SKM-1 treated with dmso at 0.1 percent for 144 hours (cell line): ENCODE results near the gene TXNIP.

Experiments used
- DNase-seq: peaks from one replicate; lab custom pipeline; 2025; ENCODE audit not compliant: unreplicated experiment; lab: John Stamatoyannopoulos, UW

Gene TXNIP

DNA sequence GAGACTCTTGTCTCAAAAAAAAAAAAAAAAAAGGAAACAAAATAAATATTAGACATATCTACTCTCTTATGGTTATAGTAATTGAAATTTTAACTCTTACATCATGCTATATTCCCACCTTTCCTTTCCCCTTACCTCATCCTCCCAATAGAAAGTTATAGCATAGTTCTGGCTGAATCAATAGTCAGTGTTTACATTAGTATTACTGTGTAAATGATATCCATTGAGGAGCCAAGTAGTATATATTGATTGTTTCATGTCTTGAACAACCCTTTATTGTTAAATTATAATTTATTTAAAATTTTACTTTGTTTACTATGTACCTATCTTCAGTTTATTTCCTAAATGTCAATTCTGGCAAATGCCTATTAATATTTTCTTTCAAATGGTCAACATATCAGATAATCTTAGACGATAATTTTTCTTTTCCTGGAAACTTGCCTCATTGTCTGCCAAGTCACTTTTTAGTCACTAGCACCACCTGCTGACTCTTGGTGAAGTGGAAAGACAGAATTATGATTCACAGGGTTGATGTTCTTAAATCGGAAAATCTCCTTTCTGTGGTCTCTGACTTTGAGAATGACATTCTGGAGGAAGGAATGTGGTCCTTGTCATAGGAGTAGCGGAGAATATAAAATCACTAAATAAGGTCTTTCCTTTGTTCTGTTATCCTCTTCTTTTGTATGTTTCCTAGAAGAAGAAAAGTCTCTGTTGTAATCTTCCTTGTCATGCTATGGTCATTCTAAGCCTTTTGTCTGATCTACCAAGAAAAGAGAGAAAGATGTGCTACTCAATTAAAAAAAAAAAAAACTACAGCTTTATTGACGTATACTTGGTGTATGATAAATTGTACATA is 16.6 kb upstream of the TXNIP start:
- DNase-seq = peak; percentile 85

DNA sequence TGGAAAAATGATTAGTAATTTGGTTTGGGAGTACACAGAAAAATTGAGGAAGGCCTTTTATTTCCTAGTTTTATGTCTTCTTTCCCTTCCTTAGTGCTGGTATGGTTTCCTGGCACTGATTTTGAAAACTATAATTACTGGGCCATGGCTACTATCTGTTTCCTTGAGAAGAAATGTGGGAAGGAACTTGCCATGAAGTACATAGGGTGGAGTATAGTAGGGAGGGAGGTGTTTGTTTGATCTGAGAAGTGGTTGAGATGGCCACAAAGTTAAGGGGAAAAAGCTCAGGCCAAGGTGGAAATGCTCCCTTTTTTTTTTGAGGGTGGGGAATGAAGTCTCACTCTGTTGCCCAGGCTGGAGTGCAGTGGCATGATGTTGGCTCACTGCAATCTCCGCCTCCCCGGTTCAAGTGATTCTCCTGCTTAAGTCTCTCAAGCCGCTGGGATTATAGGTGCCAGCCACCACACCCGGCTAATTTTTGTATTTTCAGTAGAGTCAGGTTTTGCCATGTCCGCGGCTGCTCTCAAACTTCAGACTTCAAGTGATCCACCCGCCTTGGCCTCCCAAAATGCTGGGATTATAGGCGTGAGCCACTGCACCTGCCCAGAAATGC is 13.9 kb upstream of the TXNIP start:
- no peak for DNase-seq

DNA sequence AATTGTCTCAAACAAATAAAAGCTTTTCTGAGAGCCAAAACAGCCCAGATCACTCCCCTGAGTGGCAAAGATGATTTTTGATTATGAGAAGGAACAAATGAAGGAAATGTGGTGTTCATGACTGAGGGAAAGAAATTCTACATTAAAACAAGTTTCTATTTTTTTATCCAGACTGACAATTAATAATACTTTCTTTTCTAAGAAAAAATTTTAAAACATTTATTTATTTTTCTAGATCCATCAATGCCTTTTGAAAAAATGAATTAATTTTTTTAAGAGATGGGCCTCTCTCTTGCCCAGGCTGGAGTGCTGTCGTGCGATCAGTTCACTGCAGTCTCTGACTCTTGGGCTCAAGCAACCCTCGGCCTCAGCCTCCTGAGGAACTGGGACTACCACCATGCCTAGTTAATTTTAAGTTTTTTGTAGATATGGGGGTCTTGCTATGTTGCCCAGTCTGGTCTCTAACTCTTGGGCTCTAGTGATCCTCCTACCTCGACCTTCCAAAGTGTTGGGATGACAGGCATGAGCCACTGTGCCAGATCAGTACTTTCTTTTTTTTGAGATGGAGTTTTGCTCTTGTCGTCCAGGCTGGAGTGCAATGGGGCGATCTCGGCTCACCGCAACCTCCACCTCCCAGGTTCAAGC is 11.2 kb upstream of the TXNIP start:
- DNase-seq = no peak

DNA sequence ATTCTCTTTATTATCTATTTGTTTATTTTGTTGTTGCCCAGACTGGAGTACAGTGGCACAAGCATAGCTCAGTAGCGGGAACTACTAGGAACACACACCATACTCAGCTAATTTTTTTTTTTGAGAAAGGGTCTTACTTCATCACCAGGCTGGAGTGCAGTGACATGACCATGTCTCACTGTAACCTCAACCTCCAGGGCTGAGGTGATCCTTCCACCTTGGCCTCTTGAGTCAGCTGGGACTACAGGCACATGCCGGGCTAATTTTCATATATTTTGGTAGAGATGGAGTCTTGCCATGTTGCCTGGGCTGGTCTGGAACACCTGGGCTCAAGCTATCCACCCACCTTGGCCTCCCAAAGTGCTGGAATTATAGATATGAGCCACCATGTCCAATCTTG is 5.3 kb upstream of the TXNIP start:
- DNase-seq = no peak

DNA sequence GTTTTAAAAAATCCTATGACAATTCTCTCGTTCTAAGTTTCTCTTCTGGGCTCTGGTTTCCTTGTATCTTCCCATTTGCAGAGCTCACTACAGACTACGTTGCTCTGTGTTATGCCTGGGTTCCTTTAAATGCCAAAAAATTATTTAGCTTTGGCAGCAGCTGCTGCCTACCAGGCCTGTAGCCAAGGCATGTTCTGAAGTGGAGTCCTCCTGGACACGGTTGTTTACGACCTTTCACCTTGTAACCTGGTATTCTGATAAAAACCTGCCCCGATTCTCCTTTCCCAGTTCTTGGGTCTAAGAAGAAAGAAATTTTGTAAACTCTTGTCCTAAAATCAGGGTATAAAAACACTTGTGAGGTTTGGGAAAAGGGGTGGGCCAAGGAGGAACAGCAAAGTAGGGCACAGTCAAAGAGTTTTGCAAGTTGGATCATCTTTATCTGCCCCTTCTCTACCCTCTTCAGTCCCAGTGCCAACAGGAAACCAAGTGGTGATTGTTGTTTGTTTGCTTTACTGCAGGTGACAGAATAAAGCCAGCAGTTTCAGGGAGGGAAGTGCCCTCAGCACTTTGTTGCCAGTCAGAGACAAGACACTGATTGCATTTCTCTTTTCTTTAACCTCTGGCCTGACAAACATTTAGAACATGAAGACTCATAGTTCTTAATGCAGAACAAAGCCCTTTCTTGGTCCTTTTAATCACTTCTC is 3.1 kb upstream of the TXNIP start:
- DNase-seq = no peak

DNA sequence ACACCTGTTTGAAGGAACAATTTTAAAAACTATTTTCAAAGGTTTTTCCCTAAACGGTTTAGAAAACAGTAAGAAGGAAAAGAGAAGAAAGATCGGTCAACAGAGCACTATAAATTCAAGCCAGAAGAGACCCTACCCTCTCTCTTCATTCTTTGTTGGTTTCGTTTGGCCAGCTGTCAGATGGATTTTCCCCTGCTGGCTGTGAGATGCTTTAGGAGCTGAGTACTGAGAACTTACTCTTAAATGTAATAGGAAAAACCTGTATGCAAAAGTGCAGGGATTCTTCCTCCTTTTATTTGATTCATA is 1.3 kb upstream of the TXNIP start:
- no peak for DNase-seq

DNA sequence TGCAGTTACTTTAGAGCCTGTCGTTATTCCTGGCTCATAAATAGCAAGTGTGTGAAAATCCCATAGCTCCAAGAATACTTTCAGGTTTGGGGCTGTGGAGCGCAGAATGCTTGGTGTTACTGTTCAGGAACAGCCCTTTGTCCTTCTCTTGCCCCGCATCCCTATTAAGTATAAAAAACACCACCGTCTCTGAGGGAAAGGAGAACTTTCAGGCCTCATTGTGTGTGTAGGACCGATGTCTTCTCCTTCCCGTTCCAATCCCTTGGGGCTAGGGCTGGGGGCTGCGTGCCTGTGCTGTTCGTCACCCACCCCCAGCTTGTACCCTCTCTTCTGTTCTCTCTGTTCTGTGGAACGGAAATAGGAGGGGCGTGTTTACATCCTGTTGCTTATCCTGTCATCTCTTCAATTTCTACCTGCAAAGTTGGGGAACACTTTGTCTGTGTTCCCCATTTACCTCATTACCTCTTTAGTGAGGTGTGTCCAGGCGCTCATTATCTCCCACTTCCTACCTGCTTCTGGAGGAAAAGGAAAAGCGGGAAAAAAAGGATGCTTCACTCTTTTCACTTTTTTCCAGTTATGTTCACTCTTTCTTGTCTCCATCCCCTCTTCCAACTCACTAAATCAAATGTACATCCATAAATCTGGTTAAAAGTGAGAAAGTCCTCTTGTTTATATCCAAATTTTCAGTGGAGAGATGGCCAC is 788 bp upstream of the TXNIP start:
- DNase-seq = no peak

DNA sequence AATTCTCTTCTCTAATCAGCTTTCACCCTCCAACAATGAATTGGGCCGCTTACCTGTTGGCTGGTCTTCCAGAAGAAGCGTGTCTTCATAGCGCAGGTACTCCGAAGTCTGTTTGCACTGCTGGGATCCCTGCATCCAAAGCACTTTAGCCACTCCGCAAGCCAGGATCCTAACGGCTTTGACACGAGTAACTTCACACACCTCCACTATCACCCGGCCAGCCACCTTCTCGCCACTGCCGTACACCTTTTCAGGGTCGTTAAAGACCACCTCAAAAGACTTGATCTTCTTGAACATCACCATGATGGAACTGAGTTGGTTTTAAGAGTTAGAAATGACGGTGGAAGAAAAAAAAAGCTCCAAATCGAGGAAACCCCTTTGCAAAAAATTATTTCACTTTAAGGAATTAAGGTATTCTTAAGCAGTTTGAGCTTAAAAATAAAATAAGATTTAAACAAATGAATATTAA is 381 bp downstream of the TXNIP start:
- no peak for DNase-seq

DNA sequence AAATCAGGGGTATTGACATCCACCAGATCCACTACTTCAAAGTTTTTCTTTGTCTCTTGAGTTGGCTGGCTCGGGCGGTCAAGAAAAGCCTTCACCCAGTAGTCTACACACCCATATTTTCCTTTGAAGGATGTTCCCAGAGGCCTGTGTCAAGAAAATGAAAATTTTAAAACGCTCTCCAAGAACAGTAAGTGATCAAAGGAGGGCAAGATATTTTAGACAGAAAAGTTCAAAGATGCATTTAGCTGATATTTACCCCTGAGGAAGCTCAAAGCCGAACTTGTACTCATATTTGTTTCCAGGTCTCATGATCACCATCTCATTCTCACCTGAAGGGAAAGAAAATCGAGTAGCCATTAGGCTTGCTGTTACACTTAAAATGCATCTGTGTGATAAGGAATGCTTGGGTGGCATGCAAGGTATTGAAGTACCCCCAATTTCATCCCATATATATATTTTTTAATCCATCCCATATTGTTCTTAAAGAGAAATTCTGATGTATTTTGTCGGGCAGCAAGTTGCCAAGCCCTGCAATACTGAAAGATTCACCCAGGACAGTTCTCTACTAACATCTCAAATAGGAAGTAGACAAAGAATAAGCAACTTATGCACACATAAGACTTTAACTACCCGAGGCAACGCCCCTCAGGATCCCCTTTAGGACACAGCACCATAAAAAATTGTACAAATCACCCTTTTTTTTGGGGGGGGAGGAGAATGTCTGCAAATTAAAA is 1.1 kb downstream of the TXNIP start:
- no peak for DNase-seq

DNA sequence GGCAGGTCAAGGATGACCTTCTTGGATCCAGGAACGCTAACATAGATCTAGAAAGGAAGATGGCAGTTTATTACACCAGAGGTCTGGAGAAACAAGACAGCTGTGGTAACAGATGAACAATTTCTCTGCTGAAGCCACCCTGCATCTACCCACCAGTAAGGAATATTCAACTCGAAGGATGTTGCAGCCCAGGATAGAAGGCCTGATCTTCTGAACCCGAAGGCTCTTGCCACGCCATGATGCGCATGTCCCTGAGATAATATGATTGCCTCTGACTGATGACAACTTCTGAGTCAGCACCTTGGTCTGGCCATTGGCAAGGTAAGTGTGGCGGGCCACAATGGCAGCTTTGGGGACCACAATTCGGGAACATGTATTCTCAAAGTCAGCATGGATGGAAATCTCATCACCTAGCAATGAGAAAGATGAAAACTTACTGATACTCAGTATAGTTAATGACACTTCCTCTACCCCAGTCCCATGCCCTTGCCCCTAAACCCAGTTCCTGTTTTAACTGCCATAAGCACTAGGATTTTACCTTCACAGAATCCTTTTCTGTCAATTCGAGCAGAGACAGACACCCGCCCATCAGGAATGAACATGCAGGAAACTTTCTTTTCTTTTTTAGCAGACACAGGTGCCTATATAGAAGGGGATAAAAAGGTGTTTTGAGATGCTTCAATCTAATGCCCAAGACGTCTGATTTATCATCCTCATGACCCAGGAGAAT is 1.8 kb downstream of the TXNIP start:
- no peak for DNase-seq

DNA sequence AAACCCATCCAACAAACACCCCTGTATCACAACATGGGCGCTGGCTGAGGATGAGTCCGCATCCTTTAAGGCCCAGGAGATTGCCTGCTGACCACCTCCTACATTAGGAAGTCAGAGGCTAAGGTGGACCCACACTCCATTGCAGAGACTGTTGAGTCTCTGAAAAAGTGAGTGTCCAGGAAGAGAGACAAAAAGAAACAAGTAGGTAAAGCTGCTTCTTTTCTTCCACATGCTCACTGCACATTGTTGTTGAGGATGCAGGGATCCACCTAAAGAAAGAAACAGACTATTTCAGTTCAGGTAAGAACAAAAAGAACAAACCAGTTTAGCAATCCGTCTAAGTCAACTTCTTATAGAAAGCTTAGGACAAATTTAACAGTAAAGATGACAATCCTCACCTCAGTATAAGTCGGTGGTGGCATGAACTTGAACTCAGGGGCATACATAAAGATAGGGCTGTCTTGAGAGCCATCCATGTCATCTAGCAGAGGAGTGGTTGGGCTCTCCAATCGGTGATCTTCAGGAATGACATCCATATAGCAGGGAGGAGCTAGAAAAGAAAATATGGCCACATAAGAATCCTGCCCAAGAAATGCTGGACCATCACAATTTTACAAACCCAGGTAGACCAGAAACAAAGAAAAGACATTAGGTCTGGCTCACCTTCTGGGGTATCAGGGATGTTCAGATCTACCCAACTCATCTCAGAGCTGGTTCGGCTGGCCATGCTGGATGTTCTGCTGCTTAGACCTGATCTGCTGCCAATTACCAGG is 2.6 kb downstream of the TXNIP start:
- DNase-seq = no peak

DNA sequence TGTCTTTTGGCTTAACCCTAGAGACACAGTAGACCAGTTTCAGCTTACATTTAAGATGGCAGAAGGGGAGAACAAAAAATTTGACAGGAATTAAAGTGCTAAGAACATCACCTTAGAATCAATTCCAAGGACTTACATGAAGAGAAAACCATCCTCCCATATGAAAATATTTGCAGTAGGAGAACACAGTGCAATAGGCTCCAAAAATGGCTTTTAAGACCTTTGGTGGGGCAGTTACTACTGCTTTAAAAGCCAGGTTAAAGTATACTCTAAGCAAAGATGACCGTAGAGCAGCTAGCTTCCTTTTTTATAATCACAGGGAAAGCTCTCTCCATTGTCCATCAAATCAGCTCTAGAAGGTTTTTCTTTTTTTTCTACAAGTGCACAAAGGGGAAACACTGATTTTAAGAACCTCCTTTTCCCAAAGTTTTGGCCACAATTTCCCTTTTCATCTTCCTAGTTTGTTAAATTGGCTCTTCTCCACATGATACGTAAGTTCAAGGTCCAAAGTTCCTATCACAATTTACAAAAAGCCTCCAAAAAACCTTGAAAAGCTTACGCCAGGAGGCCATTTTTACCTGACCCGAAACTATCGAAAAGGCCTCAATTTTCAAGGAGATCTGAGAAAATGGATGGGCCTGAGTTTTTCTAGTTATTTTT is 3.3 kb downstream of the TXNIP start:
- no peak for DNase-seq

DNA sequence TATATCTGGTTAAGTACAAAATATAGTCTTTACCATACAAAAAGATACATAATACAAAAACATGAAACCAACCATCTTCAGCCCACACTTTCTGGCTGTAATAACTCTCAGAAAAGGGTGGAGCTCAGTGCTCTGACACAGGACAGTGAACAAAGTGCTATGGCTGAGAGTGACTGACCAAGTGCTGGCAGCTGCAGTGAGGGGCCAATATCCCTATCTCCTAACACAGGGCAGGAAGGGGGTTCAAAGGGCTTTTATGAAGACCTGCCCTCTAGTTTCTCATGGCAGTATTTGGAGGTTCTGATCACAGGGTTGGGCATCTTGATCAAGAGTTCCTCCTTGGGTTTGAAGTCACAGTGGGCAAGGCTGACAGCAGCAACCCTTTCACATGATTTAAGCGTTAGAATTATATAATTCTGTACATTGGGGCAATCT is 3.9 kb downstream of the TXNIP start:
- DNase-seq = no peak

DNA sequence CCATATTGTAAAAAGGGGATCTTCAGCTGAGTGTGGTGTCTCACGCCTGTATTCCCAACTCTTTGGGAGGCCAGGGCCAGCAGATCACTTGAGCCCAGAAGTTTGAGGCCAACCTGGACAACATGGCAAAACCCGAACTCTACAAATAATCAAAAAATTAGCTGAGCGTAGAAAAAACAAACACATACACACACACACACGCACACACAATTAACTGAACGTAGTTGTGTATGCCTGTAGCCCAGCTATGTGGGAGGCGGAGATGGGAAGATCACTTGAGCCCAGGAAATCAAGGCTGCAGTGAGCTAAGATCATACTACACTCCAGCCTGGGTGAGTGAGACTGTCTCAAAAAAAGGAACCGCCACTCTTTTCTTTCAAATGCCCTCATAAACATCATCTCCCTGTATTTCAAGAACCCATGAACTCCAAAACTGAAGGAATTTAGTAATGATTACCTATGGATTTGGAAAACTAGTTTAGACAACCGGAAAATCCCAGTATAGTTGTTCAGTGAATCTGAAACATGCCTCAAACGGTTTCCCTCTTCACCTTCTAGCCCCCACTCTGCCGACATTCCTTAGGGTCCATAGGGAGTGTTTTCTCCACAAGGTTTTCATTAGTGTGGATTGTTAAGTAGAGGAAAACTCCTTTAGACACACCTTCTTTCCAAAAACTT is 4.5 kb downstream of the TXNIP start:
- no peak for DNase-seq

DNA sequence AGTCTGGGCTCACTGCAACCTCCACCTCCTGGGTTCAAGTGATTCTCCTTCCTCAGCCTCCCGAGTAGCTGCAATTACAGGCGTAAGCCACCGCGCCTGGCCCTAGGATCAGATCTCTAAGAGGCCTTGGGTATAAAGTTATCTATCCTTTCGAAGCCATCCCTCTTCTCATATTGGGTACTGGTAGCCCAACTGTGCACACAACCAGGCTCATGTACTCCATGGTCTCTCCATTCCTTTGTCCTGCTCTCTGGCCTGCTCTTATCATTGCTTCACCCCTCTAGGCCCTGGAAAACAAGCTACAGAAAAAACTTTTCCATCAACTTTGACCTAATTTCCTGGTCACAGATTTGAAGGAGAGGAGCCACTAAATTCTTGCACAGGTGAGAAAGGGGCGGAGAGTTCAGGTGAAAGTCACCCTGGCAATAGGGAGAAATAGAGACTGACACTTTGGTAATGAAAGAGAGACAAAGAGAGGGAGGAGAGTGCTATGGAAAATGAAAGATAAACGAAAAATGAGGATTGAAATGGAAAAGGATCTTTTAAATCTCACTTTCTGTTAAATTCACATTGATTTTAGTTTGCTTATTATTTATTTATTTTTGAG is 6.0 kb downstream of the TXNIP start:
- no peak for DNase-seq

DNA sequence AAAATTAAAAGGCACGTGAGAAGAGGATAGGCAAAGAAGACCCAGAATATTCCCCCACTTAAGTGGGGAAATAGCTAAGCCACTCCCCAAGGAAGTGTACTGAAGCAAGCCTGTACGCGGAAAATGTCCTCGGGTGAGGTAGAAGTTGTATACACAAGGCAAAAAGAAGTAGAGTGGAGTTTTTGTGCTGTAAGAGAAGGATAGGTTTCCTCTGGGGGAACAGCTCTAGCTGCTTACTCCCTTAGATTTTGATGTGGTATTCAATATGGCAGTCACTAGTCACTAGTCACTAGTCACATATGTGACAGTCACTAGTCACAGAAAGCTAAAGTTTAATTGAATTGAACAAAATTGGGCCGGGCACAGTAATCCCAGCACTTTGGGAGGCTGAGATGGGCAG is 7.6 kb downstream of the TXNIP start:
- DNase-seq = no peak

DNA sequence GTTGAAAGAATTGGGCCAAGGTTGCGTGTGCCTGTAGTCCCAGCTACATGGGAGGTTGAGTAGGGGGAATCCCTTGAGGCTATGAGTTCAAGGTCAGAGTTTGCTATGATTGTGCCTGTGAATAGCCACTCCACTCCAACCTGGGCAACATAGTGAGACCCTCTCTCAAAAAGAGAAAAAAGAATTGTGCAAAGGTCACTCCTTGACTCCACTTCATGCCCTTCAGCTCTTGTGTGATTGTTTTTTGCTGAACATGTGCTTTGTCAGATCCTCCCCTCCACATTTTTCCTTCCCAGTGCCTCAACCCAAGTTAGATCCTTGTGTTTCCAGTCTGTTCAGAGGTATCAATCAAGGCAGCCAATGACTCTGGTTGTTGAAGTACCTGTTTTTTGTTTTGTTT is 8.5 kb downstream of the TXNIP start:
- DNase-seq = no peak
